ENCODE measurements around the gene TANC1.

The TANC1 gene

GRCh38 chr2:159134979-159135378, 166.5 kb downstream of the TANC1 start:
- TF ChIP-seq, protein P1, sequence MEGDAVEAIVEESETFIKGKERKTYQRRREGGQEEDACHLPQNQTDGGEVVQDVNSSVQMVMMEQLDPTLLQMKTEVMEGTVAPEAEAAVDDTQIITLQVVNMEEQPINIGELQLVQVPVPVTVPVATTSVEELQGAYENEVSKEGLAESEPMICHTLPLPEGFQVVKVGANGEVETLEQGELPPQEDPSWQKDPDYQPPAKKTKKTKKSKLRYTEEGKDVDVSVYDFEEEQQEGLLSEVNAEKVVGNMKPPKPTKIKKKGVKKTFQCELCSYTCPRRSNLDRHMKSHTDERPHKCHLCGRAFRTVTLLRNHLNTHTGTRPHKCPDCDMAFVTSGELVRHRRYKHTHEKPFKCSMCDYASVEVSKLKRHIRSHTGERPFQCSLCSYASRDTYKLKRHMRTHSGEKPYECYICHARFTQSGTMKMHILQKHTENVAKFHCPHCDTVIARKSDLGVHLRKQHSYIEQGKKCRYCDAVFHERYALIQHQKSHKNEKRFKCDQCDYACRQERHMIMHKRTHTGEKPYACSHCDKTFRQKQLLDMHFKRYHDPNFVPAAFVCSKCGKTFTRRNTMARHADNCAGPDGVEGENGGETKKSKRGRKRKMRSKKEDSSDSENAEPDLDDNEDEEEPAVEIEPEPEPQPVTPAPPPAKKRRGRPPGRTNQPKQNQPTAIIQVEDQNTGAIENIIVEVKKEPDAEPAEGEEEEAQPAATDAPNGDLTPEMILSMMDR (IDR thresholded peaks at IDR 0.05) = no peak

DNA sequence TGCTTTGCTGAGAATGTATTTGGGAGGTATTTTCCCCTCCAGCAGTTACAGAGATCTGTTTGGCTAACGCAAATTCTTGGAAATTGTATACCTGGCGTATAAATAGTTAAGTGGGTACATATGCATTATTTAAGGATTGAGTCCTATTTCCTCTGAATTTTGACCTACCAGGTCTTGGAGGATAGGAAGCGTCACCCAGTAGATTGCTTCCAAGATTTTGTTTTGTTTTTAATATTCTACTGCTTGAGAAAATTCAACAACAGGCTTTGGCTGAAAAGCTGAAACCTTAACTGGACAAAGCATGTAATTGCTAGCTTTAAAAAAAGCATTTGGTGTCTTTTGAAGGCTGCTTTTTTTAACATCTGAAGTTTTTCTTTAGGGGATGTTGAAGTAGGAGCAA, 168.0 kb downstream of the TANC1 start:
- TF ChIP-seq, protein P1 (IDR thresholded peaks at IDR 0.05) = no peak

- TF ChIP-seq, protein P1 (IDR thresholded peaks at IDR 0.05) = no peak
Observed at GRCh38 chr2:159137511-159138241, 169.2 kb downstream of the TANC1 start.

DNA sequence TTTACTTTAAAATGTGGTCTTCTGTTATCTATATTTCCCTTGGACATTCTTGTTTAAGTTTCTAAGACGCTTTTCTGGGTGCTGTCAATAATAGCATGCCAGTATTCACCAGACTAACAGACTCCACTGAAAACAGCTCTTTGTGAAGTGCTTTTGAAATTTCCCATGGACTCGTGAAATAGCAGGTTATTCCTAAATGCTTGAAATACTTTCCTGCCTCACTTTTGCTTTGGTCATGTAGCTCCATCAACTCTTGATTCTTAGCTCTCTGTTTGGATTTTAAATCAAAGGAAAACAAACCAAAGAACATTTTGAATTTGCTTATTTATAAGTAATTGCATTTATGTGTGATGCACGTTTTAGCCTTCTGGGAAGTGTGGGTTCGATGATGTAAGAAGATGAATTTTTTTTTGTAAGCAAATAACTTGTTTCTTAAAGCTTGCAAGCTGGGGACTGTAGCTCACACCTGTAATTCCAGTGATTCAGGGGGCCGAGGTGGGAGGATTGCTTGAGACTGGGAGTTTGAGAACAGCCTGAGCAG, 170.3 kb downstream of the TANC1 start:
- TF ChIP-seq, protein P1 (IDR thresholded peaks at IDR 0.05) = no peak

DNA sequence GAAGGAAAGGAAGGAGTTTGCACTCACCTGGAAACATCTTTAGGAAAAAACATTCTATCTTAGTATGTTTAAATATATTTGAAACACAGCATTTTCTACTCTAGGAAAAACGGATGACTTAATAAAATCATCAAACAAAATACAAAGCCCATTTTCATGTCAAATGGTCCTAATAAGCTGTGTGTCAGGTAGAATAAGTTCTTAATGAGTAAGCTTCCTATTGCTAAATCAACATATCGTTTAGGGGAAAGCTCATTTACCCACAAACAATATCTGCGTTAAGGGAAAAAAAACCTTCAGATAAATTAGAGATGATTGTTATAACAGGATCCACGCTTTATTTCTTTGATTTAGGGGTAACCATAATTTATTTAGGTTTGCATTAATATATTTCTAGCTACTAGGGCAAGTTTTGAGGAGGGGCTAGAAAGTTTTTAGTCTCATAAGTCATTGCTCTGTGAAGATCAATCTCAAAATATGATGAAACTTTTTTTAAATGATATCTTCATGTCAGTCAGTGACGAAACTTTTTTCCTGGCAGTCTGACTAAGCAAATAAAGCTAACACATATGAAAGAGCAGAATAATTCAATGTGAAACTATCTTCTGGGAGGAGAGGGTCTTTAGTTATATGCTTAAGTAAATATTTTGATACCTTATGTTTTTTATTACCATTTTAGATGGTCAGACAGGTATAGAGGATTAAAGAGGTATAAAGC, 170.9 kb downstream of the TANC1 start:
- TF ChIP-seq, protein P1 (IDR thresholded peaks at IDR 0.05) = no peak

DNA sequence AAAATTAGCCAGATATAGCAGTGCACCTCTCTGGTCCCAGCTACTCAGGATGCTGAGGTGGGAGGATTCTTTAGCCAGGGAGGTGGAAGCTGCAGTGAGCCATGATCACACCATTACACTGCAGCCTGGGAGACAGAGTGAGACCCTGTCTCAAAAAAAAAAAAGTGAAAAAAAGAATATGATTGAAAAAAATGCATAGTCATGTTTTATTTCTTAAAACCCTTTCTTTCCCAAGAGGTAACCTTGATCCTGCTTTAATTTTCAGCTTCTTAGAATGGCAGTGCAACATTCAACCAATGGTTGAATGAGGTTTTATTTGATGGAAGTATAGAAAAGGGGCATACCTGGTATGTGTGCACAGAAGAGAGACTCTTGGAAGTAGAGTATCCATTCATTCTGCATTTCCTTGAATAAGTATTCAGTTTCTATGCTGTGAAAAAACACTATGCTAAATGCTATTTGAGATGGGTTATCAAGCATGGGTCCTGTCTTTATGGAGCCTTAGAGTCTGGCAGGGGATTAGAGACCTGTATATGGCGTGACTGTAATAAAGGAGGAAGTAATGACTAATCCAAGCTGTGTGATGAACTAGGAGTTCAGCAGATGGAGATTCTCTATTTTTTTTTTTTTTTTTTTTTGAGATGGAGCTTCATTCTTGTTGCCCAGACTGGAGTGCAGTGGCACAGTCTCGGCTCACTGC, 171.8 kb downstream of the TANC1 start:
- TF ChIP-seq, protein P1 (IDR thresholded peaks at IDR 0.05) = no peak

DNA sequence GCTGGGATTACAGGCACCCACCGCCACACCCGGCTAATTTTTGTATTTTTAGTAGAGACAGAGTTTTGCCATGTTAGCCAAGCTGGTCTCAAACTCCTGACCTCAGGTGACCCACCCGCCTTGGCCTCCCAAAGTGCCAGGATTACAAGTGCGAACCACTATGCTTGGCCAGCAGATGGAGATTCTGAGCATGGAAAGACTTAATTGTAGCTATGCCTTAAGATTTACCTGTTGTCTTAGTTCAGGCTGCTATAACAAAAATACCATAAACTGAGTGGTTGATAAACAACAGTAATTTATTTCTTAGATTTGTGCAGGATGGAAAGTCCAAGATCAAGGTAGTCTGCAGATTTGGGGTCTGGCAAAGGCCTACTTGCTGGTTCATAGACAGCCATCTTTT, 172.4 kb downstream of the TANC1 start:
- TF ChIP-seq, protein P1 (IDR thresholded peaks at IDR 0.05) = peak; percentile 22; the same call in 1 of the 2 replicates
